ENCODE measurements around the gene TBL3. TPM values are rescaled to one million over a fixed set of nuclear protein-coding genes. Genes with fewer than 3 reads are reported as not detected.
A peak's percentile ranks its signal among the peaks of the same experiment; 100 is the strongest.

The TBL3 gene
- total and polyA plus RNA-seq, 9 of the 15 experiments (the other 6 are each of a cell fraction or from before 2014, with no cell fraction given) = 0.97 to 117 (median 24.5) TPM

DNA sequence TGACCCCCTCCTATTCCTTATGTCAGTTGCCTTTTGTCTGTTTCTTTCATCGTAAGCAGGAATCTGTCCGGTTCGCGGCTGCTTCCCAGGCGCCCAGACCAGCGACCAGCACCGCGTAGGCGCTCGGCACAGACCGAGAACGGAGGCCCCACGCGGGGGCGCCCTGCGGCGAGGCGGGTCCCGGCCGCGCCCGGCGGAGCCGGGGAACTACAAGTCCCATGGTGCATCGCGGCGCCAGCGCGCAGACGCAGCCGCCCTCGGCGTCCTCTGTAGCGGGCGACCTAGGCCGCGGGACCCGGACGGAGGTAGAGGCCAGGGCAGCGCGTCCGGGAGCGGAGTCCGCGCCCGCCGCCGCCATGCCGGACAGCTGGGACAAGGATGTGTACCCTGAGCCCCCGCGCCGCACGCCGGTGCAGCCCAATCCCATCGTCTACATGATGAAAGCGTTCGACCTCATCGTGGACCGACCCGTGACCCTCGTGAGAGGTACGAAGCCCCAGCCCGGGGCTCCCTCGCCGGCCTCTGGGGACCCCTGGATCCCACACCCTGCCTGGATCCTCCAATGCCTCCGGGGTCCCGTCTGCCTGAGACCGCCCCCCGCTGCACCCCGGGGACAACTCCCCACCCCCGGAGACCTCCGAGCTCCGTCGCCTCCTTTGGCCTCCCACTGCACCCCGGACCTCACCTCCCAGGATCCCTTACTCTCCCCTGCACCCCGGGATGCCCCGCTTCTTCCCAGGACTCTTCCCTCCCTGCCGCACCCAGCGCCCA, 12.4 kb upstream of the TBL3 start, which contains the start of gene NDUFB10:
TSS of gene NDUFB10 (plus strand) at position 270 of the 771 bp plus-strand sequence. CDS start at position 357, 87 bp downstream.
- Histone ChIP-seq H3K27ac (ENCODE audit: extremely low read depth, low read depth, low read length) (peak within 1 kb of the TSS; percentile 83), H3K9me1 (ENCODE audit: control insufficient read depth, insufficient read depth, low read length) (no peaks in the 10 kb centered on the region), H3K27me3 (ENCODE audit: control insufficient read depth in 2 of 2, insufficient read depth in 2 of 2, low read length in 2 of 2) (no peaks in the 10 kb centered on the region), H3K9me3 (replicated peaks; ENCODE audit: control insufficient read depth, insufficient read depth, low read depth, low read length) (no peaks in the 10 kb centered on the region), H3K4me2 (ENCODE audit: insufficient read depth, low read length) (peak within 1 kb of the TSS; percentile 100), H3K9ac (ENCODE audit: insufficient read depth in 1 of 2, low read depth in 2 of 2, low read length in 2 of 2) (peak within 1 kb of the TSS; percentile 75 to 94), H4K20me1 (replicated peaks; ENCODE audit: control insufficient read depth, insufficient read depth, low read length) (peaks cover 35% of the 10 kb centered on the region), H3K36me3 (ENCODE audit: control insufficient read depth, insufficient read depth, low read length) (peaks cover 38% of the 10 kb centered on the region), H3K4me1 (replicated peaks in 1 of 2; ENCODE audit: control insufficient read depth in 2 of 2, insufficient read depth in 2 of 2, low read length in 2 of 2) (peaks cover 8 to 46% of the 10 kb centered on the region in 2 experiments; a peak in 4 of 5 replicates), H2AFZ (ENCODE audit: low read depth, low read length) (peak within 1 kb of the TSS; percentile 96), H3K4me3 (peak within 1 kb of the TSS; percentile 65), H3K79me2 (ENCODE audit: control insufficient read depth, insufficient read depth, low read length) (peaks cover 52% of the 10 kb centered on the region)
- no TSS peak for BruUV-seq (replicated peaks)
- intact Hi-C loops (cut with micrococcal nuclease) = no loop called here
- POLR2A ChIA-PET = interaction anchor here (1.2 to 3.0 kb wide), 2 partner anchors 9 to 12 kb away, joined by 5 to 13 read pairs; partner anchors contain the start of gene TBL3
- ATAC-seq = peak; percentile 78
- in situ Hi-C loops (cut with MboI) = no loop called here
- CTCF ChIA-PET (ENCODE audit: low intra/inter-chr PET ratio) = interaction anchor here (0.6 kb wide), 1 partner anchor 98 kb away, joined by 3 read pairs; no protein-coding TSS in a partner anchor
- peak; percentile 87 to 97 (median 90) for DNase-seq (ENCODE audit: extremely low read depth in 1 of 4, low spot score in 3 of 4)
- under 1% methylated on average over 62 of the region's 79 CpGs for WGBS (ENCODE audit: insufficient coverage, low coverage, missing lambda C conversion rate)
- FAIRE-seq = peak; percentile 81
- TF ChIP-seq, protein P1, sequence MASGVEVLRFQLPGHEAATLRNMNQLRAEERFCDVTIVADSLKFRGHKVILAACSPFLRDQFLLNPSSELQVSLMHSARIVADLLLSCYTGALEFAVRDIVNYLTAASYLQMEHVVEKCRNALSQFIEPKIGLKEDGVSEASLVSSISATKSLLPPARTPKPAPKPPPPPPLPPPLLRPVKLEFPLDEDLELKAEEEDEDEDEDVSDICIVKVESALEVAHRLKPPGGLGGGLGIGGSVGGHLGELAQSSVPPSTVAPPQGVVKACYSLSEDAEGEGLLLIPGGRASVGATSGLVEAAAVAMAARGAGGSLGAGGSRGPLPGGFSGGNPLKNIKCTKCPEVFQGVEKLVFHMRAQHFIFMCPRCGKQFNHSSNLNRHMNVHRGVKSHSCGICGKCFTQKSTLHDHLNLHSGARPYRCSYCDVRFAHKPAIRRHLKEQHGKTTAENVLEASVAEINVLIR (CRISPR knock-in tag; IDR thresholded peaks at IDR 0.05) = peak; percentile 16; the same call in 1 of the 2 replicates
- TF ChIP-seq, protein P2, sequence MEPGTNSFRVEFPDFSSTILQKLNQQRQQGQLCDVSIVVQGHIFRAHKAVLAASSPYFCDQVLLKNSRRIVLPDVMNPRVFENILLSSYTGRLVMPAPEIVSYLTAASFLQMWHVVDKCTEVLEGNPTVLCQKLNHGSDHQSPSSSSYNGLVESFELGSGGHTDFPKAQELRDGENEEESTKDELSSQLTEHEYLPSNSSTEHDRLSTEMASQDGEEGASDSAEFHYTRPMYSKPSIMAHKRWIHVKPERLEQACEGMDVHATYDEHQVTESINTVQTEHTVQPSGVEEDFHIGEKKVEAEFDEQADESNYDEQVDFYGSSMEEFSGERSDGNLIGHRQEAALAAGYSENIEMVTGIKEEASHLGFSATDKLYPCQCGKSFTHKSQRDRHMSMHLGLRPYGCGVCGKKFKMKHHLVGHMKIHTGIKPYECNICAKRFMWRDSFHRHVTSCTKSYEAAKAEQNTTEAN (CRISPR knock-in tag; IDR thresholded peaks at IDR 0.05) = no peak
- no peak for TF ChIP-seq GABPB2 (CRISPR knock-in tag; conservative IDR thresholded peaks at IDR 0.05)
- peak; percentile 97 for TF ChIP-seq POLR2G (IDR thresholded peaks at IDR 0.05; ENCODE audit: low read depth, low read length)
- TF ChIP-seq FUS (optimal IDR thresholded peaks at IDR 0.05; ENCODE audit: low read depth, low read length) = peak; percentile 59
- peak; percentile 21 for TF ChIP-seq HNRNPK (IDR thresholded peaks at IDR 0.05; ENCODE audit: low read depth, low read length, poor library complexity, severe bottlenecking)
- TF ChIP-seq FOXP1 (CRISPR knock-in tag; IDR thresholded peaks at IDR 0.05) = peak; percentile 90; the same call in 1 of the 2 replicates
- TF ChIP-seq, protein P3, sequence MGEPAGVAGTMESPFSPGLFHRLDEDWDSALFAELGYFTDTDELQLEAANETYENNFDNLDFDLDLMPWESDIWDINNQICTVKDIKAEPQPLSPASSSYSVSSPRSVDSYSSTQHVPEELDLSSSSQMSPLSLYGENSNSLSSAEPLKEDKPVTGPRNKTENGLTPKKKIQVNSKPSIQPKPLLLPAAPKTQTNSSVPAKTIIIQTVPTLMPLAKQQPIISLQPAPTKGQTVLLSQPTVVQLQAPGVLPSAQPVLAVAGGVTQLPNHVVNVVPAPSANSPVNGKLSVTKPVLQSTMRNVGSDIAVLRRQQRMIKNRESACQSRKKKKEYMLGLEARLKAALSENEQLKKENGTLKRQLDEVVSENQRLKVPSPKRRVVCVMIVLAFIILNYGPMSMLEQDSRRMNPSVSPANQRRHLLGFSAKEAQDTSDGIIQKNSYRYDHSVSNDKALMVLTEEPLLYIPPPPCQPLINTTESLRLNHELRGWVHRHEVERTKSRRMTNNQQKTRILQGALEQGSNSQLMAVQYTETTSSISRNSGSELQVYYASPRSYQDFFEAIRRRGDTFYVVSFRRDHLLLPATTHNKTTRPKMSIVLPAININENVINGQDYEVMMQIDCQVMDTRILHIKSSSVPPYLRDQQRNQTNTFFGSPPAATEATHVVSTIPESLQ (CRISPR knock-in tag; IDR thresholded peaks at IDR 0.05) = 0 out of 2 replicates have a peak, but pooled peaks have one; percentile 50
- TF ChIP-seq PRPF4 (IDR thresholded peaks at IDR 0.05; ENCODE audit: insufficient read depth, low read depth, low read length, poor library complexity, severe bottlenecking) = no peak
- TF ChIP-seq RBFOX2 (IDR thresholded peaks at IDR 0.05; ENCODE audit: low read depth, low read length) = peak; percentile 96
- TF ChIP-seq ZKSCAN3 (CRISPR knock-in tag; IDR thresholded peaks at IDR 0.05) = no peak
- TF ChIP-seq MYNN (IDR thresholded peaks at IDR 0.05) = peak; percentile 25; the same call in 1 of the 2 replicates
- no peak for TF ChIP-seq MYNN (CRISPR knock-in tag; IDR thresholded peaks at IDR 0.05)
- peak; percentile 90; the same call in 1 of the 2 replicates for TF ChIP-seq NR1H2 (CRISPR knock-in tag; IDR thresholded peaks at IDR 0.05)
- TF ChIP-seq NONO (IDR thresholded peaks at IDR 0.05; ENCODE audit: low read depth in 2 of 2, low read length in 1 of 2) = peak; percentile 56 to 91
- no peak for TF ChIP-seq CAMTA2 (CRISPR knock-in tag; conservative IDR thresholded peaks at IDR 0.05)
- peak; percentile 68 to 75; a peak in 2 of 4 replicates for TF ChIP-seq SIN3A (IDR thresholded peaks at IDR 0.05; ENCODE audit: borderline replicate concordance in 2 of 2, control insufficient read depth in 1 of 2, low read depth in 2 of 2, low read length in 2 of 2)
